HCT116 (cell line): Measurements from ENCODE around the gene PDZD4. TPM values are rescaled to one million over a fixed set of nuclear protein-coding genes. Genes with fewer than 3 reads are reported as not detected.

Experiments
- ATAC-seq: fragments of 200-7000 bp; cut with Tn5 transposase; 2 replicates; pipeline ENCODE4 v1.9.1; 2020; ENCODE audit warnings: mild to moderate bottlenecking, moderate library complexity
- BruUV-seq: library from RNA; stranded (reverse); fragments of 400-500 nt; replicated peaks from 2 replicates; lab custom pipeline; 2021; lab: Mats Ljungman, UMichigan
- CTCF ChIA-PET: fragments of 300-600 bp; sonication (Branson Sonifier 250); formaldehyde crosslinking; loops from one replicate; lab custom pipeline; 2021; ENCODE audit warnings: antibody characterized with exemption; lab: Charles Lee
- POLR2A ChIA-PET: fragments of 300-600, 350-600 bp; sonication (Branson Sonifier 250); formaldehyde crosslinking; loops from one replicate; lab custom pipeline; 2021; ENCODE audit warnings: antibody characterized with exemption; lab: Charles Lee
- RAD21 ChIA-PET, 2 experiments: fragments of 300-600 bp; sonication (Branson Sonifier 250); formaldehyde crosslinking; loops; one replicate each; lab custom pipeline; 2023; ENCODE audit warnings: low total read pairs in 2 of 2; ENCODE audit not compliant: uncharacterized antibody in 2 of 2, unreplicated experiment in 2 of 2, low non-redundant PET in 1 of 2; lab: Charles Lee
- DNase-seq: peaks from one replicate; pipeline ENCODE4 v3.0.0-alpha.2; 2010; ENCODE audit warnings: low read depth, low spot score
- H2AFZ ChIP-seq: fragments of 200-600 bp; shearing (Covaris generic), sonication (generic); 2 replicates; pipeline ENCODE4 v1.6.1; 2017; ENCODE audit warnings: low read depth, mixed run types, mixed read lengths, antibody characterized with exemption, low read length; ENCODE audit not compliant: poor library complexity, severe bottlenecking
- H3K27ac ChIP-seq: 2 replicates; pipeline ENCODE4 v1.5.1; 2012; ENCODE audit warnings: low read depth, low read length
- H3K27me3 ChIP-seq: fragments of 200-600 bp; sonication (generic); 2 replicates; pipeline ENCODE4 v1.6.1; 2016; ENCODE audit warnings: mixed run types, low read length, mixed read lengths; ENCODE audit not compliant: insufficient read depth
- H3K36me3 ChIP-seq, 2 experiments: fragments of 200-500 bp in 1 of 2; fragments of 200-600 bp in 1 of 2; sonication (Bioruptor generic) in 1 of 2; sonication (generic) in 1 of 2; 2 replicates each; pipeline versions ENCODE4 v1.5.1 to v1.6.1; 2014 to 2016; ENCODE audit warnings: low read length in 2 of 2, inconsistent platforms in 1 of 2, mixed read lengths in 1 of 2, mixed run types in 1 of 2; ENCODE audit not compliant: insufficient read depth in 2 of 2, control insufficient read depth in 1 of 2
- H3K4me1 ChIP-seq, 2 experiments: fragments of 200-600 bp in 1 of 2; sonication (generic) in 1 of 2; 2 replicates each; pipeline versions ENCODE4 v1.5.1 to v1.6.1; 2012 to 2017; ENCODE audit warnings: low read length in 2 of 2, inconsistent platforms in 1 of 2, mild to moderate bottlenecking in 1 of 2, mixed read lengths in 1 of 2, mixed run types in 1 of 2, moderate library complexity in 1 of 2; ENCODE audit not compliant: insufficient read depth in 2 of 2, control insufficient read depth in 1 of 2
- H3K4me2 ChIP-seq: fragments of 200-600 bp; sonication (generic); 2 replicates; pipeline ENCODE4 v1.6.1; 2017; ENCODE audit warnings: mixed run types, low read length, mixed read lengths
- H3K4me3 ChIP-seq, 2 experiments: fragments of 200-600 bp in 1 of 2; sonication (generic) in 1 of 2; replicated peaks in 1 of 2; 2 replicates each; pipeline ENCODE4 v1.5.1; 2011 to 2016; ENCODE audit warnings: low read length in 2 of 2, control low read depth in 1 of 2, low read depth in 1 of 2, mild to moderate bottlenecking in 1 of 2, mixed read lengths in 1 of 2, mixed run types in 1 of 2
- H3K79me2 ChIP-seq: fragments of 200-600 bp; sonication (generic); 2 replicates; pipeline ENCODE4 v1.6.1; 2017; ENCODE audit warnings: mild to moderate bottlenecking, mixed run types, low read length, moderate library complexity, mixed read lengths; ENCODE audit not compliant: insufficient read depth
- H3K9ac ChIP-seq: fragments of 200-600 bp; sonication (generic); 2 replicates; pipeline ENCODE4 v1.6.1; 2016; ENCODE audit warnings: low read length, mixed read lengths
- H3K9me2 ChIP-seq: fragments of 200-600 bp; sonication (generic), shearing (Covaris generic); 2 replicates; pipeline ENCODE4 v1.6.1; 2017; ENCODE audit warnings: mixed run types, mild to moderate bottlenecking, moderate library complexity; ENCODE audit not compliant: insufficient read depth
- H3K9me3 ChIP-seq, 2 experiments: fragments of 200-500 bp in 1 of 2; fragments of 200-600 bp in 1 of 2; sonication (Bioruptor generic) in 1 of 2; sonication (generic) in 1 of 2; 2 replicates each; pipeline ENCODE4 v1.6.1; 2014 to 2017; ENCODE audit warnings: low read length in 2 of 2, mixed read lengths in 2 of 2, inconsistent platforms in 1 of 2, low read depth in 1 of 2, mild to moderate bottlenecking in 1 of 2, mixed run types in 1 of 2, moderate library complexity in 1 of 2; ENCODE audit not compliant: control insufficient read depth in 1 of 2, insufficient read depth in 1 of 2
- H4K20me1 ChIP-seq: fragments of 200-600 bp; sonication (generic), shearing (Covaris generic); 2 replicates; pipeline ENCODE4 v1.6.1; 2017; ENCODE audit warnings: mixed run types, mild to moderate bottlenecking, moderate library complexity; ENCODE audit not compliant: insufficient read depth
- ATF3 ChIP-seq: IDR thresholded peaks from 2 replicates; pipeline ENCODE4 v1.6.1; 2012
- EGR1 ChIP-seq: IDR thresholded peaks from 2 replicates; pipeline ENCODE4 v1.6.1; 2012; ENCODE audit warnings: low read depth
- EZH2phosphoT487 ChIP-seq: fragments of 200-600 bp; IDR thresholded peaks from 2 replicates; pipeline ENCODE4 v1.6.1; 2018; ENCODE audit warnings: antibody characterized with exemption, borderline replicate concordance
- JUND ChIP-seq: IDR thresholded peaks from 2 replicates; pipeline ENCODE4 v1.6.1; 2012
- SIN3A ChIP-seq: IDR thresholded peaks from 2 replicates; pipeline ENCODE4 v1.6.1; 2012; ENCODE audit warnings: low read depth
- TCF7L2 ChIP-seq: IDR thresholded peaks from 2 replicates; pipeline ENCODE4 v1.7.0; 2011; ENCODE audit warnings: borderline replicate concordance, inconsistent platforms; ENCODE audit not compliant: insufficient read depth, insufficient read length; ENCODE audit errors: extremely low read depth
- YY1 ChIP-seq: IDR thresholded peaks from 2 replicates; pipeline ENCODE4 v1.6.1; 2011; ENCODE audit warnings: low read length, low read depth, moderate library complexity, mild to moderate bottlenecking; ENCODE audit not compliant: insufficient replicate concordance; ENCODE audit errors: extremely low read depth
- ZBTB33 ChIP-seq: IDR thresholded peaks from 2 replicates; pipeline ENCODE4 v1.6.1; 2011; ENCODE audit warnings: mild to moderate bottlenecking, low read length, moderate library complexity; ENCODE audit not compliant: insufficient replicate concordance; ENCODE audit errors: extremely low read depth
- ZNF274 ChIP-seq: fragments of 200-500 bp; sonication (Bioruptor generic); IDR thresholded peaks from 2 replicates; pipeline ENCODE4 v1.6.1; 2014; ENCODE audit warnings: mild to moderate bottlenecking, low read depth, low read length, inconsistent platforms
- intact Hi-C: fragments of 100-400 bp; cut with micrococcal nuclease; formaldehyde crosslinking; loops from 2 replicates; pipeline ENCODE4 v1.10.0; 2022
- total RNA-seq: library from RNA; stranded (reverse); gene quantifications from one replicate; pipeline ENCODE4 v1.2.1, GENCODE V29; 2021; ENCODE audit not compliant: unreplicated experiment
- TF ChIP-seq, protein P1 (sequence below): IDR thresholded peaks from 2 replicates; pipeline ENCODE4 v1.6.1; 2012; ENCODE audit warnings: low read depth

PDZD4 gene
- total RNA-seq, 1 experiment from 2014 or later, result 0.30 TPM

- no TSS peak for BruUV-seq
Measured at GRCh38 chrX:153800177-153800722, 30.1 kb downstream of the PDZD4 start.

GRCh38 chrX:153799326-153799725 lies 31.0 kb downstream of the PDZD4 start:
- DNase-seq (no peak), ATAC-seq (no peak)
- Histone ChIP-seq H3K79me2 (peaks cover 21% of the 10 kb centered on the region; the same call in 1 of the 2 replicates), H3K9me2 (no peaks in the 10 kb centered on the region), H2AFZ (no peak overlapping the region), H4K20me1 (no peaks in the 10 kb centered on the region), H3K4me3 (no peak overlapping the region), H3K9ac (no peak overlapping the region), H3K36me3 (peaks cover 0 to 6% of the 10 kb centered on the region in 2 experiments; a peak in 1 of 4 replicates), H3K27ac (no peak overlapping the region), H3K9me3 (no peaks in the 10 kb centered on the region), H3K4me1 (peaks cover 0 to 7% of the 10 kb centered on the region in 2 experiments; a peak in 1 of 4 replicates), H3K27me3 (no peaks in the 10 kb centered on the region), H3K4me2 (no peak overlapping the region)
- ChIA-PET POLR2A (no interaction called here), CTCF (no interaction called here), RAD21 (no interaction called here)
- TF ChIP-seq ZBTB33 (no peak), SIN3A (no peak), JUND (no peak), YY1 (no peak), EGR1 (no peak), ZNF274 (no peak), EZH2phosphoT487 (no peak), ATF3 (no peak)
- TF ChIP-seq, protein P1, sequence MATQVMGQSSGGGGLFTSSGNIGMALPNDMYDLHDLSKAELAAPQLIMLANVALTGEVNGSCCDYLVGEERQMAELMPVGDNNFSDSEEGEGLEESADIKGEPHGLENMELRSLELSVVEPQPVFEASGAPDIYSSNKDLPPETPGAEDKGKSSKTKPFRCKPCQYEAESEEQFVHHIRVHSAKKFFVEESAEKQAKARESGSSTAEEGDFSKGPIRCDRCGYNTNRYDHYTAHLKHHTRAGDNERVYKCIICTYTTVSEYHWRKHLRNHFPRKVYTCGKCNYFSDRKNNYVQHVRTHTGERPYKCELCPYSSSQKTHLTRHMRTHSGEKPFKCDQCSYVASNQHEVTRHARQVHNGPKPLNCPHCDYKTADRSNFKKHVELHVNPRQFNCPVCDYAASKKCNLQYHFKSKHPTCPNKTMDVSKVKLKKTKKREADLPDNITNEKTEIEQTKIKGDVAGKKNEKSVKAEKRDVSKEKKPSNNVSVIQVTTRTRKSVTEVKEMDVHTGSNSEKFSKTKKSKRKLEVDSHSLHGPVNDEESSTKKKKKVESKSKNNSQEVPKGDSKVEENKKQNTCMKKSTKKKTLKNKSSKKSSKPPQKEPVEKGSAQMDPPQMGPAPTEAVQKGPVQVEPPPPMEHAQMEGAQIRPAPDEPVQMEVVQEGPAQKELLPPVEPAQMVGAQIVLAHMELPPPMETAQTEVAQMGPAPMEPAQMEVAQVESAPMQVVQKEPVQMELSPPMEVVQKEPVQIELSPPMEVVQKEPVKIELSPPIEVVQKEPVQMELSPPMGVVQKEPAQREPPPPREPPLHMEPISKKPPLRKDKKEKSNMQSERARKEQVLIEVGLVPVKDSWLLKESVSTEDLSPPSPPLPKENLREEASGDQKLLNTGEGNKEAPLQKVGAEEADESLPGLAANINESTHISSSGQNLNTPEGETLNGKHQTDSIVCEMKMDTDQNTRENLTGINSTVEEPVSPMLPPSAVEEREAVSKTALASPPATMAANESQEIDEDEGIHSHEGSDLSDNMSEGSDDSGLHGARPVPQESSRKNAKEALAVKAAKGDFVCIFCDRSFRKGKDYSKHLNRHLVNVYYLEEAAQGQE, result no peak
- intact Hi-C loops, result no loop called here
- no TSS peak for BruUV-seq

More at GRCh38 chrX:153800177-153800722, 30.1 kb downstream of the PDZD4 start:
- intact Hi-C loops, result no loop called here
- Histone ChIP-seq H3K27ac (no peak overlapping the region), H3K79me2 (peaks cover 14% of the 10 kb centered on the region; the same call in 1 of the 2 replicates), H3K9me2 (no peaks in the 10 kb centered on the region), H3K27me3 (no peaks in the 10 kb centered on the region)
- CTCF ChIA-PET, result no interaction called here
- TF ChIP-seq TCF7L2 (no peak), EZH2phosphoT487 (no peak), ATF3 (no peak)
- TF ChIP-seq, all 23 proteins: peak for 0
- Histone ChIP-seq H3K4me3 (no peak overlapping the region), H3K4me1 (peaks cover 0 to 7% of the 10 kb centered on the region in 2 experiments; a peak in 1 of 4 replicates), H3K36me3 (peaks cover 0 to 6% of the 10 kb centered on the region in 2 experiments; a peak in 1 of 4 replicates), H3K9ac (no peak overlapping the region), H2AFZ (no peak overlapping the region), H4K20me1 (no peaks in the 10 kb centered on the region), H3K9me3 (no peaks in the 10 kb centered on the region), H3K4me2 (no peak overlapping the region)
- ChIA-PET POLR2A (no interaction called here), RAD21 (interaction anchor here in 1 of 2 experiments (0.6 kb wide), 1 partner anchor 85 kb away, joined by 3 read pairs; no protein-coding TSS in a partner anchor)
- DNase-seq, result no peak
- peak; percentile 11; the same call in 1 of the 2 replicates for ATAC-seq
